Type B pancreatic cell (in vitro differentiated cells): ENCODE results near the gene COPS7A. TPM values are rescaled to one million over a fixed set of nuclear protein-coding genes. Genes with fewer than 3 reads are reported as not detected.

Experiments
- DNase-seq: peaks from one replicate; pipeline ENCODE4 v3.0.0; 2021; ENCODE audit warnings: mixed read lengths; ENCODE audit not compliant: unreplicated experiment; ENCODE audit errors: extremely low spot score
- H3K27ac Mint-ChIP-seq: 2 replicates; pipeline ENCODE4 v1.8.0; 2021; ENCODE audit warnings: mild to moderate bottlenecking, mixed read lengths
- H3K27me3 Mint-ChIP-seq: 2 replicates; pipeline ENCODE4 v1.8.0; 2021; ENCODE audit warnings: mixed read lengths
- H3K36me3 Mint-ChIP-seq: 2 replicates; pipeline ENCODE4 v1.8.0; 2021; ENCODE audit warnings: mixed read lengths
- H3K4me1 Mint-ChIP-seq: one replicate; pipeline ENCODE4 v1.8.0; 2021; ENCODE audit warnings: mixed read lengths; ENCODE audit not compliant: unreplicated experiment
- H3K4me3 Mint-ChIP-seq: 2 replicates; pipeline ENCODE4 v1.8.0; 2021; ENCODE audit warnings: mild to moderate bottlenecking, mixed read lengths
- H3K9me3 Mint-ChIP-seq: 2 replicates; pipeline ENCODE4 v1.8.0; 2021; ENCODE audit warnings: mixed read lengths
- CTCF ChIP-seq: fragments of 200-600 bp; sonication (generic); conservative IDR thresholded peaks from 2 replicates; pipeline ENCODE4 v1.5.0; 2021; ENCODE audit warnings: antibody characterized with exemption, mild to moderate bottlenecking
- total RNA-seq: library from RNA; stranded (reverse); gene quantifications from 2 replicates; pipeline ENCODE4 v1.2.1, GENCODE V29; 2021; ENCODE audit warnings: low replicate concordance

COPS7A gene
- total RNA-seq, 1 donor from 2014 or later: 35.4 TPM

- Mint-ChIP-seq H3K36me3 (peaks cover 9% of the 10 kb centered on the region), H3K4me1 (peaks cover 6% of the 10 kb centered on the region), H3K27ac (no peak overlapping the region), H3K27me3 (peaks cover 54% of the 10 kb centered on the region), H3K9me3 (no peaks in the 10 kb centered on the region), H3K4me3 (no peak overlapping the region)
- TF ChIP-seq CTCF: no peak
- DNase-seq: no peak
These were observed 28.4 kb upstream of the COPS7A start for GRCh38 chr12:6695313-6696045.

- Mint-ChIP-seq H3K27ac (no peak overlapping the region), H3K4me3 (no peak overlapping the region), H3K4me1 (peaks cover 6% of the 10 kb centered on the region), H3K9me3 (no peaks in the 10 kb centered on the region), H3K36me3 (peaks cover 13% of the 10 kb centered on the region), H3K27me3 (peaks cover 67% of the 10 kb centered on the region)
- DNase-seq: no peak
- TF ChIP-seq CTCF: no peak
These were observed 26.9 kb upstream of the COPS7A start for GRCh38 chr12:6696690-6697583.

GRCh38 chr12:6697584-6698351 lies 26.1 kb upstream of the COPS7A start:
- peak; percentile 74 for TF ChIP-seq CTCF
- H3K27me3 Mint-ChIP-seq: peaks cover 70% of the 10 kb centered on the region
- no peak overlapping the region for H3K27ac Mint-ChIP-seq
- H3K4me3 Mint-ChIP-seq: no peak overlapping the region
- DNase-seq: no peak
- peaks cover 6% of the 10 kb centered on the region for H3K4me1 Mint-ChIP-seq
- no peaks in the 10 kb centered on the region for H3K9me3 Mint-ChIP-seq
- H3K36me3 Mint-ChIP-seq: peaks cover 14% of the 10 kb centered on the region

GRCh38 chr12:6698352-6699046 lies 25.3 kb upstream of the COPS7A start:
- peaks cover 6% of the 10 kb centered on the region for H3K4me1 Mint-ChIP-seq
- peaks cover 14% of the 10 kb centered on the region for H3K36me3 Mint-ChIP-seq
- no peak overlapping the region for H3K27ac Mint-ChIP-seq
- no peak for TF ChIP-seq CTCF
- peak overlapping the region; percentile 84 for H3K4me3 Mint-ChIP-seq
- H3K9me3 Mint-ChIP-seq: no peaks in the 10 kb centered on the region
- no peak for DNase-seq
- peaks cover 74% of the 10 kb centered on the region for H3K27me3 Mint-ChIP-seq
